Cardiac muscle cell (in vitro differentiated cells and primary cell): Measurements from ENCODE around the gene TASP1. TPM values are rescaled to one million over a fixed set of nuclear protein-coding genes. Genes with fewer than 3 reads are reported as not detected.
"Not testable (repeated sequence)": the region's sequence is repeated elsewhere in the genome, so short reads cannot be mapped to it uniquely, and the experiment has no call there.

Experiments used
- DNase-seq, 2 donors: peaks; one replicate each; pipeline versions ENCODE4 v3.0.0 to v3.0.0-alpha.2; 2010 to 2017; ENCODE audit warnings: low read depth in 1 of 2, low spot score in 1 of 2
- H3K27ac ChIP-seq: fragments of 200-600 bp; sonication (generic); 2 replicates; pipeline ENCODE4 v1.5.1; 2016
- H3K27me3 ChIP-seq: fragments of 200-600 bp; sonication (generic); 2 replicates; pipeline ENCODE4 v1.6.0; 2016; ENCODE audit warnings: control low read depth
- H3K36me3 ChIP-seq: fragments of 200-600 bp; sonication (generic); 2 replicates; pipeline ENCODE4 v1.5.1; 2016; ENCODE audit warnings: control low read depth
- H3K4me1 ChIP-seq: fragments of 200-600 bp; sonication (generic); 2 replicates; pipeline ENCODE4 v1.8.1; 2017; ENCODE audit warnings: low read depth, mild to moderate bottlenecking, mixed run types
- H3K4me3 ChIP-seq: fragments of 200-600 bp; sonication (generic); 2 replicates; pipeline ENCODE4 v1.5.1; 2016; ENCODE audit warnings: mild to moderate bottlenecking
- H3K9me3 ChIP-seq: fragments of 200-600 bp; sonication (generic); 2 replicates; pipeline ENCODE4 v1.5.1; 2017; ENCODE audit warnings: low read depth, mild to moderate bottlenecking, control low read depth
- CTCF ChIP-seq: IDR thresholded peaks from 2 replicates; pipeline ENCODE4 v1.5.1; 2012; ENCODE audit warnings: low read depth, mild to moderate bottlenecking, low read length
- polyA plus RNA-seq: library from polyadenylated mRNA; unstranded; fragments of >200 nt; fragmentation: Nextera tagmentation; extraction: Ambion mirVana; gene quantifications from 2 replicates; pipeline ENCODE4 v1.2.1, GENCODE V29; 2016
- total RNA-seq: library from RNA; depleted of rRNA; stranded (reverse); fragments of >200 nt; gene quantifications from 2 replicates; pipeline ENCODE4 v1.2.3, GENCODE V29; 2016

The TASP1 gene
- total and polyA plus RNA-seq, 2 experiments from 2014 or later = 9.3 to 12.6 TPM

GRCh38 chr20:13625304-13625979, 13.3 kb downstream of the TASP1 start:
- Histone ChIP-seq H3K9me3 (no peaks in the 10 kb centered on the region), H3K4me1 (peaks cover 28% of the 10 kb centered on the region), H3K27ac (peak overlapping the region; percentile 89), H3K4me3 (no peak overlapping the region), H3K36me3 (no peaks in the 10 kb centered on the region), H3K27me3 (no peaks in the 10 kb centered on the region)
- peak in 1 of 2 donors; percentile 20 for DNase-seq
- no peak for TF ChIP-seq CTCF

GRCh38 chr20:13619415-13619814, 19.3 kb downstream of the TASP1 start:
- H3K36me3 ChIP-seq = not testable (repeated sequence)

GRCh38 chr20:13618456-13618855, 20.3 kb downstream of the TASP1 start:
- DNase-seq, H3K27me3 ChIP-seq, H3K27ac ChIP-seq, H3K9me3 ChIP-seq, H3K36me3 ChIP-seq, H3K4me3 ChIP-seq: not testable (repeated sequence)
- peaks cover 17% of the 10 kb centered on the region for H3K4me1 ChIP-seq

More at GRCh38 chr20:13619415-13619814, 19.3 kb downstream of the TASP1 start:
- not testable (repeated sequence) for H3K4me3 ChIP-seq, H3K27ac ChIP-seq, H3K9me3 ChIP-seq, H3K27me3 ChIP-seq, DNase-seq
- H3K4me1 ChIP-seq = peaks cover 19% of the 10 kb centered on the region

- not testable (repeated sequence) for H3K27me3 ChIP-seq, H3K9me3 ChIP-seq, H3K27ac ChIP-seq, H3K4me3 ChIP-seq, H3K36me3 ChIP-seq, DNase-seq
- H3K4me1 ChIP-seq = peaks cover 16% of the 10 kb centered on the region
Observed at GRCh38 chr20:13617585-13617984, 21.1 kb downstream of the TASP1 start.

- not testable (repeated sequence) for H3K9me3 ChIP-seq, H3K27me3 ChIP-seq, DNase-seq, H3K36me3 ChIP-seq, H3K4me3 ChIP-seq
- Histone ChIP-seq H3K4me1 (peaks cover 16% of the 10 kb centered on the region), H3K27ac (peak overlapping the region; percentile 15)
Observed at GRCh38 chr20:13616713-13617112, 22.0 kb downstream of the TASP1 start.

- no peaks in the 10 kb centered on the region for H3K9me3 ChIP-seq
- peaks cover 3% of the 10 kb centered on the region for H3K36me3 ChIP-seq
- no peak overlapping the region for H3K4me3 ChIP-seq
- TF ChIP-seq CTCF = no peak
- H3K27me3 ChIP-seq = no peaks in the 10 kb centered on the region
- DNase-seq = peak in 1 of 2 donors; percentile 70
- H3K4me1 ChIP-seq = peaks cover 16% of the 10 kb centered on the region
- H3K27ac ChIP-seq = no peak overlapping the region
Observed at GRCh38 chr20:13613917-13614316, 24.8 kb downstream of the TASP1 start.

GRCh38 chr20:13611611-13612125, 27.1 kb downstream of the TASP1 start:
- Histone ChIP-seq H3K27ac (no peak overlapping the region), H3K27me3 (no peaks in the 10 kb centered on the region), H3K4me3 (no peak overlapping the region), H3K36me3 (peaks cover 3% of the 10 kb centered on the region), H3K4me1 (peaks cover 9% of the 10 kb centered on the region), H3K9me3 (no peaks in the 10 kb centered on the region)
- no peak for DNase-seq
- no peak for TF ChIP-seq CTCF
